Testis (tissue), 3 donors: Measurements from ENCODE around the gene CFAP46. TPM values are rescaled to one million over a fixed set of nuclear protein-coding genes. Genes with fewer than 3 reads are reported as not detected.

ENCODE experiments used
- DNase-seq: peaks from one replicate; pipeline ENCODE4 v3.0.0-alpha.2; 2019
- H3K27ac ChIP-seq, 2 donors: fragments of 200-600 bp; sonication (generic); one replicate each; pipeline ENCODE4 v1.5.1; 2019
- H3K27me3 ChIP-seq: fragments of 200-600 bp; sonication (generic); one replicate; pipeline ENCODE4 v1.5.1; 2019
- H3K36me3 ChIP-seq: fragments of 200-600 bp; sonication (generic); one replicate; pipeline ENCODE4 v1.5.1; 2017; ENCODE audit warnings: low read depth; ENCODE audit errors: missing control alignments
- H3K4me1 ChIP-seq: fragments of 200-600 bp; sonication (generic); one replicate; pipeline ENCODE4 v1.5.1; 2019
- H3K4me3 ChIP-seq, 2 donors: fragments of 200-600 bp; sonication (generic); one replicate each; pipeline ENCODE4 v1.5.1; 2017 to 2019
- H3K9me3 ChIP-seq: fragments of 200-600 bp; sonication (generic); one replicate; pipeline ENCODE4 v1.5.1; 2017
- CTCF ChIP-seq, 3 experiments: fragments of 450-650 bp in 2 of 3; fragments of 200-600 bp in 1 of 3; sonication (generic) in 1 of 3; IDR thresholded peaks; one replicate each; pipeline ENCODE4 v1.5.1; 2016 to 2019; ENCODE audit warnings: antibody characterized with exemption in 3 of 3, mild to moderate bottlenecking in 2 of 3, moderate library complexity in 1 of 3
- POLR2A ChIP-seq: fragments of 450-650 bp; IDR thresholded peaks from one replicate; pipeline ENCODE4 v1.6.1; 2017; ENCODE audit warnings: antibody characterized with exemption, mild to moderate bottlenecking, moderate library complexity
- WGBS, 2 donors: methylation state at CpG; one replicate each; pipeline ENCODE4 v1.1.5; 2018; 5-methylcytosine and 5-hydroxymethylcytosine counted together
- intact Hi-C: fragments of 100-400 bp; cut with DNase I; formaldehyde crosslinking; loops from one replicate; pipeline ENCODE4 v1.15.1; 2023; ENCODE audit warnings: low total_unique reads
- polyA plus RNA-seq: library from polyadenylated mRNA; stranded (reverse); fragments of 350-450 nt; fragmentation: Illumina TruSeq; extraction: RNeasy Lipid Tissue Mini Kit (QIAGEN cat#74804); gene quantifications from one replicate; pipeline ENCODE4 v1.2.3, GENCODE V29; 2014; ENCODE audit warnings: low read depth, low replicate concordance; ENCODE audit not compliant: insufficient read depth
- total RNA-seq, 2 donors: library from RNA; depleted of rRNA; stranded (reverse); fragments of >200 nt; gene quantifications; one replicate each; pipeline ENCODE4 v1.2.3, GENCODE V29; 2016

CFAP46 gene
- total and polyA plus RNA-seq, 3 donors from 2014 or later, result 36.0 to 67.6 (median 59.0) TPM

- intact Hi-C loops, result no loop called here
- 84 to 98% methylated on average over 11 to 19 of the region's 19 CpGs for WGBS, 2 donors
- TF ChIP-seq CTCF (IDR thresholded peaks at IDR 0.05) (no peak), POLR2A (no peak)
- no peaks in the 10 kb centered on the region for H3K27me3 ChIP-seq
- H3K9me3 ChIP-seq, result no peaks in the 10 kb centered on the region
- no peak overlapping the region for H3K4me3 ChIP-seq
- DNase-seq, result no peak
- no peak overlapping the region for H3K27ac ChIP-seq
- no peaks in the 10 kb centered on the region for H3K36me3 ChIP-seq
- no peaks in the 10 kb centered on the region for H3K4me1 ChIP-seq
Observed at GRCh38 chr10:132906836-132907235, 35.5 kb downstream of the CFAP46 start.

DNA sequence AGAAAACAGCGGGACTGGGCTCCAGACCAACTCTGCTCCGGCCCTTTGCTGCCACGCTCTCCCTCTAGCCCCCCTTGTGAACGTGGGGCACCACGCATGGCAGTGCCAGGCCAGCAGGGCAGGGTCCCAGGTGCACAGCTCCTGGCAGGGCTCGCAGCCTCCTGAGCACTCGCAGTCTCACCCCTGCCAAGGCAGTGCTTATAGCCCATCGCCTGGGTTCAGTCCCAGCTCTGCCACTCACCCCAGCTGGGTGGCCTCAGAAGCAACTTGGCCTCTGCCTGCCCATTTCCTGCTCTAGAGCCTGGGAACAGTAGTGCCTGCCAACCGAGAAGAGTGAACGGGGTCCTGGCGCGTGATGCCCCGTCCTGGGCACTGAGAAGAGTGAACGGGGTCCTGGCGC, 36.3 kb downstream of the CFAP46 start:
- no peaks in the 10 kb centered on the region for H3K36me3 ChIP-seq
- no peaks in the 10 kb centered on the region for H3K4me1 ChIP-seq
- no peaks in the 10 kb centered on the region for H3K9me3 ChIP-seq
- intact Hi-C loops, result no loop called here
- no peak overlapping the region for H3K4me3 ChIP-seq
- 97 to 99% methylated on average over 11 to 15 of the region's 15 CpGs for WGBS, 2 donors
- TF ChIP-seq POLR2A (no peak), CTCF (IDR thresholded peaks at IDR 0.05) (no peak)
- no peak for DNase-seq
- H3K27me3 ChIP-seq, result no peaks in the 10 kb centered on the region
- no peak overlapping the region for H3K27ac ChIP-seq

GRCh38 chr10:132905661-132906060, 36.7 kb downstream of the CFAP46 start:
- Histone ChIP-seq H3K36me3 (no peaks in the 10 kb centered on the region), H3K4me1 (no peaks in the 10 kb centered on the region), H3K9me3 (no peaks in the 10 kb centered on the region), H3K27me3 (no peaks in the 10 kb centered on the region), H3K4me3 (no peak overlapping the region), H3K27ac (no peak overlapping the region)
- TF ChIP-seq CTCF (IDR thresholded peaks at IDR 0.05) (no peak), POLR2A (no peak)
- intact Hi-C loops, result no loop called here
- 91 to 94% methylated on average over 1 of the region's 1 CpG for WGBS, 2 donors
- no peak for DNase-seq

DNA sequence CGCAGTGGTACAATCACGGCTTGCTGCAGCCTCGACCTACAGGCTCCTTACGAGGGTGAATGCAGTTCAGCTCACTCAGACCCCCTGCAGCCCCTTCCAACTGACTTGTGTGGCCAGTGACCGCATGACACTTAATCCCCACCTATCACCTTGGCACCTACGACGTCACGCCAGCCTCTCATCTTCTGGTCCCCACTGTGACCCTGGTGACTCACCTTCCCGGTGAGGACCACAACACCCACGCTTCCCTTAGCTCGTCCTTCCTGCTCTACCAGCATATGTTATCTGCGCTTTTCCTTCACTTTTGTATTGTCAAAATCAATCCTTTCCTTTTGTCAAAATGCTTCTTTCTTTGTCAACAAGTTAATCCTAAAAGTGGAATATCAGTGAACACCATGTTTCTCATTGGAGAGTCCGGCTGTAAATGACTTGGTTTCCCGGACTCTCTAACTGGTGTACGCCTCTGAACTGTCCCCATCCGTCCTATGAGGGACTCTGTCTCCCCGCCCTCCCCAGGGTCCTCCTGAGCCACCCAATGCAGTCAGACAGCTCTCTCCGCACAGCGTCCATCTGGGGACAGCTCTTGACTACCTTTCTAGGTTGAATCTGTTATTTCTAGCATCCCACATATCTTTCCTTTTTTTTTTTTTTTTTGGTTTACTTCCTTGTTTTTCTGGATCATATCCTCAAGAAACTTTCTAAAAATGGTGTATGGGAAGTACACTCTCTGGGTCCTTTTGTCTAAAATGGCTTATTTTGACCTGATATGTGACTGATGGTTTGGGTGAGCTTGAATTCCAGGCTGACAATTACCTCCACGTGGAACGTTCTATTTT, 37.3 kb downstream of the CFAP46 start:
- WGBS, 2 donors, result 88 to 90% methylated on average over 21 of the region's 21 CpGs
- intact Hi-C loops, result no loop called here
- TF ChIP-seq CTCF (IDR thresholded peaks at IDR 0.05), result no peak

More for the DNA sequence above, 37.3 kb downstream of the CFAP46 start:
- H3K4me3 ChIP-seq, result no peak overlapping the region
- no peaks in the 10 kb centered on the region for H3K27me3 ChIP-seq
- H3K4me1 ChIP-seq, result no peaks in the 10 kb centered on the region
- no peaks in the 10 kb centered on the region for H3K9me3 ChIP-seq
- H3K27ac ChIP-seq, result no peak overlapping the region
- DNase-seq, result no peak
- no peaks in the 10 kb centered on the region for H3K36me3 ChIP-seq
